Activated gamma-delta T cell treated with anti-CD3 and anti-CD28 coated beads, Interleukin-2, amount 50 U/mL, for 16 hours (primary cell): ENCODE results near the gene ELL.

Source experiments
- DNase-seq: peaks from one replicate; pipeline ENCODE4 v3.0.0-alpha.2; 2020; ENCODE audit warnings: low read depth

The ELL gene

GRCh38 chr19:18397242-18398202 is 124.3 kb downstream of the ELL start, which contains the start of gene LRRC25:
LRRC25 (minus strand) TSS chr19:18397622; CDS start chr19:18396963, 659 bp downstream.
- DNase-seq: no peak

GRCh38 chr19:18396471-18397241 is 125.2 kb downstream of the ELL start:
- DNase-seq: no peak

- no peak for DNase-seq
Observed at GRCh38 chr19:18393836-18394235, 128.0 kb downstream of the ELL start.

GRCh38 chr19:18392926-18393325 is 128.9 kb downstream of the ELL start:
- DNase-seq: no peak
